ENCODE results near the gene MCM3AP. TPM values are rescaled to one million over a fixed set of nuclear protein-coding genes. Genes with fewer than 3 reads are reported as not detected.

The MCM3AP gene
- total RNA-seq, 1 experiment from 2014 or later, result 88.4 TPM

DNA sequence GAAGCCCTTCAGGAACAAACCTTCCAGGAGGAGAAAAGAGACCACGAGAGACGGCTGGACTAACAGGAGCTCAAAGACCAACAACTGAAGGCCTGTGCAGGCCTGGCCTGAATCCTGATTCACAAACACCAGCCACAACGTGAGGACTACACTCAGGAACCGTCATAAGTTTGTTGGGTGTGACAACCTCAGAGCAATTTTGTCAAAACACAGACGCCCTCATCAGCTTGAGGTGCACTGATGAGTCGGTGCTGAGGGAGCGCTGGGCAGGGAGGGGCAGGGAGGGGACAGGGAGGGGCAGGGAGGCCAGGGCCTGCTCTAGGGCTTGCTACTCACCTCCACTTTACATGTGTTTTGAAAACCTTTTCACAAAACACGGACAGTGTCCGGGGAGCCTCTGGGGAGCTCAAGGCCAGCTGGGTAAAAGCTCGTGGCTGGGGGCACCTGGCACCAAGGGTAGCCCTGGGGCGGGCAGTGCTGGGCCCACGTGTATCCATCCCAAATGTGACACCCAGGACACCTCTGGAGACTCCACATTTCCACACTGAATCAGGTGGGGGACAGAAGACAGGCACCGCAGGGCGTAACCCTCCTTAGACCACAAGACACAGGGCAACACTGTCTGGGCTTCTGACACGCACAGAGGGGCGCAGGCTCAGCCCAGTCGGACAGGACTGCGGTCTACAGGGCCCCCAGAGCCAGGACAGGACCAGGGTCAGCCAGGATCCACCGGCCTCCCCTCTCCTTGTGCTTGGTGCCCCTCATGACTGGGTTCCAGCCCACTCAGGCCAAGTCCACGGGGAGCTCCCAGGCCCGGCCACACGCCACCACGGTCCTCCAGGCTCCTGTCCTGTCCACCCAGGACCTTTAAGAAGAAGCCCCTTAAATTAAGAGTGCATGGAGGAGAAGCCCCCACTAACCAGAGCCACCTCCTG, 73.4 kb downstream of the MCM3AP start:
- H3K9me2 ChIP-seq (ENCODE audit: insufficient read depth), result no peaks in the 10 kb centered on the region
- intact Hi-C loops (cut with micrococcal nuclease), result loop anchor here (5.0 kb wide), 2 partner anchors 65 to 240 kb away; no protein-coding TSS in a partner anchor
- no peak for ATAC-seq
- H3K9ac ChIP-seq (ENCODE audit: low read length), result no peak overlapping the region
- no peak for TF ChIP-seq JUND (IDR thresholded peaks at IDR 0.05)
- no peak for TF ChIP-seq SP1 (IDR thresholded peaks at IDR 0.05; ENCODE audit: low read depth)
- TF ChIP-seq EZH2 (IDR thresholded peaks at IDR 0.05), result no peak
- no peak for TF ChIP-seq SRF (IDR thresholded peaks at IDR 0.05; ENCODE audit: low read depth)
- TF ChIP-seq SIN3A (IDR thresholded peaks at IDR 0.05; ENCODE audit: low read depth), result no peak
- TF ChIP-seq, protein P1, sequence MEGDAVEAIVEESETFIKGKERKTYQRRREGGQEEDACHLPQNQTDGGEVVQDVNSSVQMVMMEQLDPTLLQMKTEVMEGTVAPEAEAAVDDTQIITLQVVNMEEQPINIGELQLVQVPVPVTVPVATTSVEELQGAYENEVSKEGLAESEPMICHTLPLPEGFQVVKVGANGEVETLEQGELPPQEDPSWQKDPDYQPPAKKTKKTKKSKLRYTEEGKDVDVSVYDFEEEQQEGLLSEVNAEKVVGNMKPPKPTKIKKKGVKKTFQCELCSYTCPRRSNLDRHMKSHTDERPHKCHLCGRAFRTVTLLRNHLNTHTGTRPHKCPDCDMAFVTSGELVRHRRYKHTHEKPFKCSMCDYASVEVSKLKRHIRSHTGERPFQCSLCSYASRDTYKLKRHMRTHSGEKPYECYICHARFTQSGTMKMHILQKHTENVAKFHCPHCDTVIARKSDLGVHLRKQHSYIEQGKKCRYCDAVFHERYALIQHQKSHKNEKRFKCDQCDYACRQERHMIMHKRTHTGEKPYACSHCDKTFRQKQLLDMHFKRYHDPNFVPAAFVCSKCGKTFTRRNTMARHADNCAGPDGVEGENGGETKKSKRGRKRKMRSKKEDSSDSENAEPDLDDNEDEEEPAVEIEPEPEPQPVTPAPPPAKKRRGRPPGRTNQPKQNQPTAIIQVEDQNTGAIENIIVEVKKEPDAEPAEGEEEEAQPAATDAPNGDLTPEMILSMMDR (IDR thresholded peaks at IDR 0.05 in 2 of 3, conservative IDR thresholded peaks at IDR 0.05 in 1 of 3; ENCODE audit: borderline replicate concordance in 1 of 3, insufficient read depth in 1 of 3, low read depth in 2 of 3, low read length in 2 of 3), result no peak
- CTCF ChIA-PET, result no interaction called here
- H2AFZ ChIP-seq (ENCODE audit: low read depth, low read length, poor library complexity, severe bottlenecking), result no peak overlapping the region
- H3K27ac ChIP-seq (ENCODE audit: low read depth, low read length), result no peak overlapping the region
- RAD21 ChIA-PET (ENCODE audit: low non-redundant PET in 1 of 2, low total read pairs in 2 of 2, uncharacterized antibody in 2 of 2, unreplicated experiment in 2 of 2), result no interaction called here
- H3K79me2 ChIP-seq (ENCODE audit: insufficient read depth, low read length), result no peaks in the 10 kb centered on the region
- no peak for DNase-seq (ENCODE audit: low read depth, low spot score)
- POLR2A ChIA-PET, result no interaction called here
- no peaks in the 10 kb centered on the region for H3K36me3 ChIP-seq (ENCODE audit: control insufficient read depth in 1 of 2, insufficient read depth in 2 of 2, low read length in 2 of 2)
- no peak overlapping the region for H3K4me3 ChIP-seq (replicated peaks in 1 of 2; ENCODE audit: low read depth in 1 of 2, low read length in 2 of 2)
- no peak overlapping the region for H3K4me2 ChIP-seq (ENCODE audit: low read length)
- no peaks in the 10 kb centered on the region for H3K9me3 ChIP-seq (ENCODE audit: control insufficient read depth in 1 of 2, insufficient read depth in 1 of 2, low read depth in 1 of 2, low read length in 2 of 2)
- no TSS peak for BruUV-seq (replicated peaks)
- no peaks in the 10 kb centered on the region for H3K4me1 ChIP-seq (ENCODE audit: control insufficient read depth in 1 of 2, insufficient read depth in 2 of 2, low read length in 2 of 2)
- H3K27me3 ChIP-seq (ENCODE audit: insufficient read depth, low read length), result no peaks in the 10 kb centered on the region
- H4K20me1 ChIP-seq (ENCODE audit: insufficient read depth), result no peaks in the 10 kb centered on the region

DNA sequence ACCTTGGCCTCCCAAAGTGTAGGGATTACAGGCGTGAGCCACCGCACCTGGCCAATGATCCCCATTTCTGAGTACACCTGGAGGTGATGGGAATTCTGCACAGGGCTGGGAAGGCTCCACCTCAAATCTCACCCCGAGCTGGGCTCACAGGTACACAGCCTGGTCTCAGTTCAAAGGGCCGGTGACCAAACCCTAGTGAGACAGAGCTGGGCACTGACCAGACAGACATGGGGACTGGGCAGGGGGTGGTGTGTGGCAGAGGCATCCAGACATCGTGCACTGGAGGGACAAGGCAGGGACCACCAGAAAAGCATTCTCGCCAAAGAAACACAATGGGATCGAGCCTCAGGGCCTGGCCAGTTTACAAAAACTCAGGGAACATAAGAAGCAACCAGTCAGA, 74.0 kb downstream of the MCM3AP start:
- Histone ChIP-seq H3K4me3 (replicated peaks in 1 of 2; ENCODE audit: low read depth in 1 of 2, low read length in 2 of 2) (no peak overlapping the region), H3K36me3 (ENCODE audit: control insufficient read depth in 1 of 2, insufficient read depth in 2 of 2, low read length in 2 of 2) (no peaks in the 10 kb centered on the region; a peak in 1 of 4 replicates), H3K79me2 (ENCODE audit: insufficient read depth, low read length) (no peaks in the 10 kb centered on the region), H3K9ac (ENCODE audit: low read length) (no peak overlapping the region), H3K4me2 (ENCODE audit: low read length) (no peak overlapping the region), H2AFZ (ENCODE audit: low read depth, low read length, poor library complexity, severe bottlenecking) (no peak overlapping the region), H3K9me3 (ENCODE audit: control insufficient read depth in 1 of 2, insufficient read depth in 1 of 2, low read depth in 1 of 2, low read length in 2 of 2) (no peaks in the 10 kb centered on the region), H3K27ac (ENCODE audit: low read depth, low read length) (no peak overlapping the region), H4K20me1 (ENCODE audit: insufficient read depth) (no peaks in the 10 kb centered on the region), H3K9me2 (ENCODE audit: insufficient read depth) (no peaks in the 10 kb centered on the region), H3K4me1 (ENCODE audit: control insufficient read depth in 1 of 2, insufficient read depth in 2 of 2, low read length in 2 of 2) (no peaks in the 10 kb centered on the region), H3K27me3 (ENCODE audit: insufficient read depth, low read length) (no peaks in the 10 kb centered on the region)
- DNase-seq (ENCODE audit: low read depth, low spot score) (no peak), ATAC-seq (no peak)
- ChIA-PET POLR2A (no interaction called here), RAD21 (ENCODE audit: low non-redundant PET in 1 of 2, low total read pairs in 2 of 2, uncharacterized antibody in 2 of 2, unreplicated experiment in 2 of 2) (no interaction called here), CTCF (no interaction called here)
- intact Hi-C loops (cut with micrococcal nuclease), result loop anchor here (5.0 kb wide), 2 partner anchors 64 to 239 kb away; no protein-coding TSS in a partner anchor
- BruUV-seq (replicated peaks), result no TSS peak
- TF ChIP-seq YY1 (IDR thresholded peaks at IDR 0.05; ENCODE audit: extremely low read depth, insufficient replicate concordance, low read depth, low read length), result no peak
- TF ChIP-seq, protein P2, sequence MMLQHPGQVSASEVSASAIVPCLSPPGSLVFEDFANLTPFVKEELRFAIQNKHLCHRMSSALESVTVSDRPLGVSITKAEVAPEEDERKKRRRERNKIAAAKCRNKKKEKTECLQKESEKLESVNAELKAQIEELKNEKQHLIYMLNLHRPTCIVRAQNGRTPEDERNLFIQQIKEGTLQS (IDR thresholded peaks at IDR 0.05), result no peak
- no peak for TF ChIP-seq ZFX (IDR thresholded peaks at IDR 0.05)
- TF ChIP-seq EZH2phosphoT487 (IDR thresholded peaks at IDR 0.05; ENCODE audit: borderline replicate concordance), result no peak
- TF ChIP-seq, protein P1 (IDR thresholded peaks at IDR 0.05 in 2 of 3, conservative IDR thresholded peaks at IDR 0.05 in 1 of 3; ENCODE audit: borderline replicate concordance in 1 of 3, insufficient read depth in 1 of 3, low read depth in 2 of 3, low read length in 2 of 3), result no peak
